ENCODE data around the gene XYLB.
"Not testable (repeated sequence)": the region's sequence is repeated elsewhere in the genome, so short reads cannot be mapped to it uniquely, and the experiment has no call there.

Gene XYLB

DNA sequence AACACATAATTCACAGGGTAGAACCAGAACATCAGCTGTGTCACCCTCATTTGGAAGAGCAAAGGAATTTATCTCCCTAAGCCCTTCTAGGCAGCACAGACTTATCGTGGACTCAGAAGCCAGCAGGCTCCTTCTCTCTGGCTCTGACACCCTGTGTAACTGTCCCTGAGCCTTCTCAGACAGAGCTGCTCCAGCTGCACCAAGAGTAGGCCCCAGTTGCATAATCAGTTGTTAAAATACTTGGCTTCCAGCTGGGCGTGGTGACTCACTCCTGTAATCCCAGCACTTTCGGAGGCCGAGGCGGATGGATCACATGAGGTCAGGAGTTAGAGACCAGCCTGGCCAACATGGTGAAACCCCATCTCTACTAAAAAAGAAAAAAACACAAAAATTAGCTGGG lies 57.7 kb downstream of the XYLB start:
- intact Hi-C loops (cut with DNase I; ENCODE audit: low total_unique reads), result no loop called here
- Histone ChIP-seq H3K4me1 (no peaks in the 10 kb centered on the region), H3K27ac (no peak overlapping the region), H3K4me3 (no peak overlapping the region), H3K36me3 (peaks cover 32 to 61% (median 51%) of the 10 kb centered on the region in 3 donors), H3K9me3 (no peaks in the 10 kb centered on the region), H3K27me3 (no peaks in the 10 kb centered on the region)
- TF ChIP-seq, protein P1, sequence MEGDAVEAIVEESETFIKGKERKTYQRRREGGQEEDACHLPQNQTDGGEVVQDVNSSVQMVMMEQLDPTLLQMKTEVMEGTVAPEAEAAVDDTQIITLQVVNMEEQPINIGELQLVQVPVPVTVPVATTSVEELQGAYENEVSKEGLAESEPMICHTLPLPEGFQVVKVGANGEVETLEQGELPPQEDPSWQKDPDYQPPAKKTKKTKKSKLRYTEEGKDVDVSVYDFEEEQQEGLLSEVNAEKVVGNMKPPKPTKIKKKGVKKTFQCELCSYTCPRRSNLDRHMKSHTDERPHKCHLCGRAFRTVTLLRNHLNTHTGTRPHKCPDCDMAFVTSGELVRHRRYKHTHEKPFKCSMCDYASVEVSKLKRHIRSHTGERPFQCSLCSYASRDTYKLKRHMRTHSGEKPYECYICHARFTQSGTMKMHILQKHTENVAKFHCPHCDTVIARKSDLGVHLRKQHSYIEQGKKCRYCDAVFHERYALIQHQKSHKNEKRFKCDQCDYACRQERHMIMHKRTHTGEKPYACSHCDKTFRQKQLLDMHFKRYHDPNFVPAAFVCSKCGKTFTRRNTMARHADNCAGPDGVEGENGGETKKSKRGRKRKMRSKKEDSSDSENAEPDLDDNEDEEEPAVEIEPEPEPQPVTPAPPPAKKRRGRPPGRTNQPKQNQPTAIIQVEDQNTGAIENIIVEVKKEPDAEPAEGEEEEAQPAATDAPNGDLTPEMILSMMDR (IDR thresholded peaks at IDR 0.05), result no peak
- peak in 1 of 2 donors; percentile 31 for DNase-seq

DNA sequence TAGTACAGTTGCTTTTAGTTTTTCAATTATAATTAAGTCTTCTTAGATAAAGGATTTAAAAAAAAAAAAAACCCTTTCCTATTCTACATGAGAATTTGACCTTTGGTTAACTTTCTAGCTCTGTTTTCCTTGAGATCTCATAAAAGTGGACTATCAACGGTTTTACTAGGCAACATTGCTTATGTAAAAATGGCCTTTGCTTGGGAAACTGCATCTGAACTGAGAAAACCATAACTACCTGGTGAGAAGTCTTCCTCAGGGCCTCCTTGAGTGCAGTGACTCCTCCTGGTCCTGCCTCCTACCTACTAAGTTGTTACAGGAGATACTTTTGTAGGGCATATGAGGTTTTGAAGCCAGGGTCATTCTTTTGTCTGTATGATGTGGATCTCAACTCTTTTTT lies 65.0 kb downstream of the XYLB start:
- no peak for DNase-seq
- Histone ChIP-seq H3K4me3 (no peak overlapping the region), H3K36me3 (no peaks in the 10 kb centered on the region), H3K27ac (no peak overlapping the region), H3K27me3 (no peaks in the 10 kb centered on the region), H3K4me1 (no peaks in the 10 kb centered on the region), H3K9me3 (no peaks in the 10 kb centered on the region)
- intact Hi-C loops (cut with DNase I; ENCODE audit: low total_unique reads), result no loop called here
- TF ChIP-seq, protein P1 (IDR thresholded peaks at IDR 0.05), result no peak

DNA sequence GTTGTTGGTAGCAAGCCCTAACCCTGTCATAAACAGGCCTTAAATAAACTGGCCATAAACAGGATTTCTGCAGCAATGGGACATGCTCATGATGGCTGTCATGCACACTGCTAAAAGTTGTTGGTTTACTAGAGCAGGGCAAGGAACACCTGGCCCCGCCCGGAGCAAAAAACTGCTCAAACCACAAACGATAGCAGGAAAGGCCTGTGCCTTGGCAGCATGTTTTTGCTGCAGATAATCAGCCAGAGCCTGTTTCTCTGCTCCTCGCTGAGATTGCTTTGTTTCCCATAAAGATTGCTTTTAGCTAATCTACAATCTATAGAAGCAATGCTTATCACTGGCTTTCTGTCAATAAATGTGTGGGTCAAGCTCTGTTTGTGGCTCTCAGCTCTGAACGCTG lies 74.2 kb downstream of the XYLB start:
- H3K36me3 ChIP-seq; H3K27me3 ChIP-seq; intact Hi-C loops (cut with DNase I; ENCODE audit: low total_unique reads); H3K9me3 ChIP-seq; H3K27ac ChIP-seq; H3K4me3 ChIP-seq; H3K4me1 ChIP-seq; DNase-seq: not testable (repeated sequence)

DNA sequence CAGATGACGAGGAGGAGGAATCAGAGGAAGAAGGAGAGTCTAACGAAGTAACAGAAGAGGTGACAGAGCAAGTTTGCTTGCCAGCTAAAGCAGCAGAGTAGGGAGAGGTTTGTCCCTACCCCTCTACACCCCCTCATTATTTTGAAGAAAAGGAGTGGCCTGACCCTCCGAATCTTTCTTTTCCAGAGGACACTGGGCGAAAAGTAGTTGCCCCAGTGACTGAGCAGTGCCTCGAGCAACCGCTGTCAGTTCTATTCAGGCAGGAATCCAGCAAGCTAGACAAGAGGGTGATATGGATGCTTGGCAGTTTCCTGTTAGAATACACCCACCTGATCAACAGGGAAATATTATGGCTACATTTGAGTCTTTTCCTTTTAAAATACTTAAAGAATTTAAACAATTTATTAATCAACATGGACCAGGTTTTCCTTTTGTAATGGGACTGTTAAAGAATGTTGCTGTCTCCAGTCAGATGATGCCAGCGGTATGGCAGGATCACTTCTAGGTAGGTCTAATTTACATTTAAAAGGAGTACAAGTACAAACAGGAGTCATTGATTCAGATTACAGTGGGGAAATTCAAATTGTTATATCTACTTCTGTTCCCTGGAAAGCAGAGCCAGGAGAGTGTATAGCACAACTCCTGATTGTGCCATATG lies 75.2 kb downstream of the XYLB start:
- no peak overlapping the region for H3K27ac ChIP-seq
- no peaks in the 10 kb centered on the region for H3K9me3 ChIP-seq
- no peaks in the 10 kb centered on the region for H3K36me3 ChIP-seq
- TF ChIP-seq, protein P1 (IDR thresholded peaks at IDR 0.05), result no peak
- no peaks in the 10 kb centered on the region for H3K4me1 ChIP-seq
- H3K27me3 ChIP-seq, result no peaks in the 10 kb centered on the region
- intact Hi-C loops (cut with DNase I; ENCODE audit: low total_unique reads), result no loop called here
- H3K4me3 ChIP-seq, result no peak overlapping the region
- DNase-seq, result no peak

DNA sequence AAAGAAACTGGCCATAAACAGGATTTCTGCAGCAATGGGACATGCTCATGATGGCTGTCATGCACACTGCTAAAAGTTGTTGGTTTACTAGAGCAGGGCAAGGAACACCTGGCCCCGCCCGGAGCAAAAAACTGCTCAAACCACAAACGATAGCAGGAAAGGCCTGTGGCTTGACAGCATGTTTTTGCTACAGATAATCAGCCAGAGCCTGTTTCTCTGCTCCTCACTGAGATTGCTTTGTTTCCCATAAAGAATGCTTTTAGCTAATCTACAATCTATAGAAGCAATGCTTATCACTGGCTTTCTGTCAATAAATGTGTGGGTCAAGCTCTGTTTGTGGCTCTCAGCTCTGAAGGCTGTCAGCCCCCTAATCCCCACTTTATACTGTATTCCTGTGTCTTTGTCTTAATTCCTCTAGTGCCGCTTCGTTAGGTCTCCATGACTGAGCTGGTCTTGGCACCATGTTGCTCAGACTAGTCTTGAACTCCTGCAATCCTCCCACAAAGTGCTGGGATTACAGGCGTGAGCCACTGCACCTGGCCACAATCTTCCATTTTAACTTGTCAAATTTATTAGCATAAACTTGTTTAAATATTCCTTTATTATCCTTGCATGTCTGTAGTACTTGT lies 80.3 kb downstream of the XYLB start:
- H3K4me3 ChIP-seq; H3K36me3 ChIP-seq; DNase-seq; H3K27ac ChIP-seq; H3K4me1 ChIP-seq; H3K9me3 ChIP-seq; intact Hi-C loops (cut with DNase I; ENCODE audit: low total_unique reads); H3K27me3 ChIP-seq: not testable (repeated sequence)

DNA sequence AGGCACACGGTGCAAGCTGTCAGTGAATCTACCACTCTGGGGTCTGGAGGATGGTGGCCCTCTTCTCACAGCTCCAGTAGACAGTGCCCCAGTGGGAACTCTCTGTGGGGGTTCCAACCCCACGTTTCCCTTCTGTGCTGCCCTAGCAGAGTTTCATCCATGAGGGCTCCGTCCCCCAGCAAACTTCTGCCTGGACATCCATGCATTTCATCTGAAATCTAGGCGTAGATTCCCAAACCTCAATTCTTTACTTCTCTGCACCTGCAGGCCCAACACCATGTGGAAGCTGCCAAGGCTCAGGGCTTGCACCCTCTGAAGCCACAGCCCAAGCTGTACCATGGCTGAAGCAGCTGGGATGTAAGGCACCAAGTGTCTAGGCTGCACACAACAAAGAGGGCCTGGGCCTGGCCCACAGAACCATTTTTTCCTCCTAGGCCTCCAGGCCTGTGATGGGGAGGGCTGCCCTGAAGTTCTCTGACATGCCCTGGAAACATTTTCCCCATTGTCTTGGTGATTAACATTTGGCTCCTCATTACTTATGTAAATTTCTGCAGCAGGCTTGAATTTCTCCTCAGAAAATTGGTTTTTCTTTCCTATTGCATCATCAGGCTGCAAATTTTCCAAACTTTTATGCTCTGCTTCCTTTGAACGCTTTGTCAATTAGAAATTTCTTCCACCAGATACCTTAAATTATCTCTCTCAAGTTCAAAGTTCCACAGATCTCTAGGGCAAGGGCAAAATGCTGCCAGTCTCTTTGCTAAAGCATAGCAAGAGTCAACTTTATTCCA lies 86.5 kb downstream of the XYLB start:
- H3K9me3 ChIP-seq, result peaks cover 0 to 17% (median 13%) of the 10 kb centered on the region in 3 donors
- H3K27me3 ChIP-seq; DNase-seq; H3K27ac ChIP-seq; H3K4me1 ChIP-seq; intact Hi-C loops (cut with DNase I; ENCODE audit: low total_unique reads); H3K4me3 ChIP-seq; H3K36me3 ChIP-seq: not testable (repeated sequence)

DNA sequence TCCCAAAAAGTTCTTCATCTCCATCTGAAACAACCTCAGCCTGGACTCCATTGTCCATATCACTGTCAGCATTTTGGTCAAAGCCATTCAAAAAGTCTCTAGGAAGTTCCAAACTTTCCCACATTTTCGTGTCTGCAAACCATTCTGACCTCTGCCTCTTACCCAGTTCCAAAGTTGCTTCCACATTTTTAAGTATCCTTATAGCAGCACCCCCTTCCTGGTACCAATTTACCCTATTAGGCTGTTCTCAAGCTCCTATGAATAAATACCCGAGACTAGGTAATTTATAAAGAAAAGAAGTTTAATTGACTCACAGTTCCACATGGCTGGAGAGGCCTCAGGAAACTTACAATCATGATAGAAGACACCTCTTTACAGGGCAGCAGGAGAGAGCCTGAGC lies 87.1 kb downstream of the XYLB start:
- H3K27me3 ChIP-seq; H3K4me1 ChIP-seq; H3K4me3 ChIP-seq; DNase-seq; H3K36me3 ChIP-seq; intact Hi-C loops (cut with DNase I; ENCODE audit: low total_unique reads); H3K27ac ChIP-seq: not testable (repeated sequence)
- peaks cover 0 to 17% (median 17%) of the 10 kb centered on the region in 3 donors for H3K9me3 ChIP-seq

DNA sequence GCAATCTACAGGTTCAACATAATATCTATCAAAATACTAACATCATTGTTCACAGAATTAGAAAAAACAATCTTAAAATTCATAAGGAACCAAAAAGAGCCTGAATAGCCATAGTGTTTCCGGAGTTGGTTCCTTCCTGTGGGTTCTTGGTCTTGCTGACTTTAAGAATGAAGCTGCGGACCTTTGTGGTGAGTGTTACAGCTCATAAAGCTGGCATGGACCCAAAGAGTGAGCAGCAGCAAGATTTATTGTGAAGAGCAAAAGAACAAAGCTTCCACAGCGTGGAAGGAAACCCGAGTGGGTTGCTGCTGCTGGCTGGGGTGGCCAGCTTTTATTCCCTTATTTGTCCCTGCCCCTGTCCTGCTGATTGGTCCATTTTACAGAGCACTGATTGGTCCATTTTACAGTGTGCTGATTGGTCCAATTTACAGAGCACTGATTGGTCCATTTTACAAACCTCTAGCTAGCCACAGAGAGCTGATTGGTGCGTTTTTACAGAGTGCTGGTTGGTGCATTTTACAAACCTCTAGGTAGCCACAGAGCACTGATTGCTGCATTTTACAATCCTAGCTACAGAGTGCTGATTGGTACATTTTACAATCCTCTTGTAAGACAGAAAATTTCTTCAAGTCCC lies 92.0 kb downstream of the XYLB start:
- intact Hi-C loops (cut with DNase I; ENCODE audit: low total_unique reads); H3K36me3 ChIP-seq; H3K4me1 ChIP-seq; H3K4me3 ChIP-seq; H3K27ac ChIP-seq; H3K27me3 ChIP-seq: not testable (repeated sequence)
- DNase-seq, result peak in 1 of 2 donors; percentile 41
- peaks cover 0 to 16% (median 6%) of the 10 kb centered on the region in 3 donors for H3K9me3 ChIP-seq

DNA sequence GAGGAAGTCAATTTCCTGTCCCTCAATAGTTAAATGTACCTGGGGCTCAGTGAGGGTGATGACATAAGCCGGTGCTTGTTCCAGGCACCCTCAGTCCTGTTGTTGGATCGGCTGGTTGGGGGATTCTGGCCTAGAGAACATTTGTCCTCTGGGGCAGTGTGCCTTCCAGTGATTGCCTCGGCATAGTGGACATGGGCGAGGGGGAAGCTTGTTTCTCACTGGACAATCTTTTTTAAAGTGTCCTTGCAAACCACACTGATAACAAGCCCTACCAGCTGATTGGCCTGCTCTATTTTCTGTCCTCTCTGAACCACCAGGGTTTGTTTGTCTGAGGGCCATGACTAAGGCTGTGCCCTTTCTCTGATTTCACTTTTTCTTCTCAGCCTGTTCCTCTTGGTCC lies 96.6 kb downstream of the XYLB start:
- H3K9me3 ChIP-seq; H3K27ac ChIP-seq; H3K4me3 ChIP-seq; intact Hi-C loops (cut with DNase I; ENCODE audit: low total_unique reads); H3K4me1 ChIP-seq; H3K36me3 ChIP-seq; H3K27me3 ChIP-seq; DNase-seq: not testable (repeated sequence)
